Endothelial cell of umbilical vein (primary cell): ENCODE measurements around the gene TRMT44. TPM values are rescaled to one million over a fixed set of nuclear protein-coding genes. Genes with fewer than 3 reads are reported as not detected.

Experiments
- BruUV-seq: library from RNA; stranded (reverse); fragments of 400-500 nt; replicated peaks from 2 replicates; lab custom pipeline; 2021; lab: Mats Ljungman, UMichigan
- CTCF ChIA-PET: fragments of 300-600, 350-600 bp; sonication (Branson Sonifier 250); formaldehyde crosslinking; loops from one replicate; lab custom pipeline; 2021; ENCODE audit warnings: antibody characterized with exemption, inconsistent platforms; lab: Charles Lee
- POLR2A ChIA-PET: fragments of 300-600, 350-600 bp; sonication (Branson Sonifier 250); formaldehyde crosslinking; loops from one replicate; lab custom pipeline; 2021; ENCODE audit warnings: antibody characterized with exemption, inconsistent platforms; lab: Charles Lee
- DNase-seq: peaks from one replicate; pipeline ENCODE4 v3.0.0-alpha.2; 2011; ENCODE audit warnings: low read depth, low spot score
- FAIRE-seq: peaks from 2 replicates; lab custom pipeline; 2011; peaks lifted over from hg19 to GRCh38; lab: Jason Lieb, UNC
- H2AFZ ChIP-seq: 2 replicates; pipeline ENCODE4 v1.6.0; 2012; ENCODE audit warnings: low read depth, low read length, control low read depth, inconsistent platforms
- H3K27ac ChIP-seq: 2 replicates; pipeline ENCODE4 v1.5.1; 2011; ENCODE audit warnings: low read depth, mild to moderate bottlenecking, control low read depth, low read length, moderate library complexity; ENCODE audit not compliant: insufficient read depth
- H3K27me3 ChIP-seq, 2 experiments: 2 replicates each; pipeline versions ENCODE4 v1.6.0 to v1.6.1; 2011; ENCODE audit warnings: low read length in 2 of 2, mixed read lengths in 1 of 2; ENCODE audit not compliant: control insufficient read depth in 2 of 2, insufficient read depth in 2 of 2
- H3K36me3 ChIP-seq, 2 experiments: 2 replicates in 1 of 2; 3 replicates in 1 of 2; pipeline ENCODE4 v1.5.1; 2011; ENCODE audit warnings: low read length in 2 of 2, mild to moderate bottlenecking in 1 of 2, moderate library complexity in 1 of 2; ENCODE audit not compliant: control insufficient read depth in 2 of 2, insufficient read depth in 2 of 2; ENCODE audit errors: extremely low read depth in 1 of 2
- H3K4me1 ChIP-seq: 3 replicates; pipeline ENCODE4 v1.5.1; 2011; ENCODE audit warnings: mild to moderate bottlenecking, low read length; ENCODE audit not compliant: control insufficient read depth, insufficient read depth; ENCODE audit errors: extremely low read depth
- H3K4me2 ChIP-seq: 2 replicates; pipeline ENCODE4 v1.6.1; 2011; ENCODE audit warnings: low read length, control low read depth, mixed read lengths; ENCODE audit not compliant: insufficient read depth
- H3K4me3 ChIP-seq, 3 experiments: fragments of 200-600 bp in 1 of 3; sonication (generic), shearing (Covaris generic) in 1 of 3; replicated peaks in 1 of 3; 2 replicates each; pipeline ENCODE4 v1.5.1; 2011 to 2016; ENCODE audit warnings: control low read depth in 3 of 3, low read length in 3 of 3, mild to moderate bottlenecking in 2 of 3, inconsistent platforms in 1 of 3, low read depth in 1 of 3, moderate library complexity in 1 of 3; ENCODE audit not compliant: insufficient read depth in 1 of 3
- H3K79me2 ChIP-seq: 2 replicates; pipeline ENCODE4 v1.6.0; 2012; ENCODE audit warnings: low read length, inconsistent platforms; ENCODE audit not compliant: control insufficient read depth, insufficient read depth
- H3K9ac ChIP-seq: replicated peaks from 2 replicates; pipeline ENCODE3; 2011; ENCODE audit warnings: low read length, control low read depth; ENCODE audit not compliant: insufficient read depth; ENCODE audit errors: extremely low read depth
- H3K9me1 ChIP-seq: replicated peaks from 3 replicates; pipeline ENCODE4 v1.6.0; 2011; ENCODE audit warnings: mild to moderate bottlenecking, low read length; ENCODE audit not compliant: control insufficient read depth, insufficient read depth; ENCODE audit errors: extremely low read depth
- H3K9me3 ChIP-seq: replicated peaks from 2 replicates; pipeline ENCODE4 v1.5.1; 2012; ENCODE audit warnings: low read length, inconsistent platforms; ENCODE audit not compliant: control insufficient read depth, insufficient read depth
- H4K20me1 ChIP-seq: replicated peaks from 2 replicates; pipeline ENCODE3; 2011; ENCODE audit warnings: mild to moderate bottlenecking, low read length; ENCODE audit not compliant: control insufficient read depth, insufficient read depth; ENCODE audit errors: extremely low read depth
- CTCF ChIP-seq, 2 donors: IDR thresholded peaks; 1 replicate in 1 of 2; 2 replicates in 1 of 2; pipeline ENCODE4 v1.5.1; 2011; ENCODE audit warnings: low read length in 2 of 2, mild to moderate bottlenecking in 2 of 2, moderate library complexity in 2 of 2, control low read depth in 1 of 2, inconsistent platforms in 1 of 2, low read depth in 1 of 2; ENCODE audit not compliant: insufficient read depth in 1 of 2; ENCODE audit errors: extremely low read depth in 1 of 2
- EZH2 ChIP-seq: IDR thresholded peaks from 2 replicates; pipeline ENCODE4 v1.6.1; 2012; ENCODE audit warnings: borderline replicate concordance, low read depth, mild to moderate bottlenecking, moderate library complexity, low read length, inconsistent platforms; ENCODE audit not compliant: severe bottlenecking
- FOS ChIP-seq: IDR thresholded peaks from 2 replicates; pipeline ENCODE4 v1.6.1; 2011; ENCODE audit warnings: mild to moderate bottlenecking, low read length, moderate library complexity, borderline replicate concordance; ENCODE audit not compliant: insufficient read depth
- GATA2 ChIP-seq: IDR thresholded peaks from 2 replicates; pipeline ENCODE4 v1.7.0; 2011; ENCODE audit warnings: low read depth, mild to moderate bottlenecking, moderate library complexity, mixed read lengths, low read length; ENCODE audit not compliant: insufficient read length, insufficient read depth
- JUN ChIP-seq: IDR thresholded peaks from 2 replicates; pipeline ENCODE4 v1.6.1; 2011; ENCODE audit warnings: borderline replicate concordance, low read depth; ENCODE audit not compliant: insufficient read length, insufficient read depth
- MYC ChIP-seq: IDR thresholded peaks from one replicate; pipeline ENCODE4 v1.6.1; 2011; ENCODE audit warnings: mild to moderate bottlenecking, low read depth, low read length
- POLR2A ChIP-seq: IDR thresholded peaks from 2 replicates; pipeline ENCODE4 v1.6.1; 2012; ENCODE audit warnings: low read depth, mild to moderate bottlenecking, control low read depth, low read length
- POLR2AphosphoS5 ChIP-seq: IDR thresholded peaks from 2 replicates; pipeline ENCODE4 v1.6.1; 2012; ENCODE audit warnings: low read depth, mild to moderate bottlenecking, control low read depth, low read length, moderate library complexity; ENCODE audit not compliant: insufficient read depth
- dilution Hi-C: fragments of 300-500 bp; cut with MboI; formaldehyde crosslinking; loops from one replicate; pipeline ENCODE4 v1.15.0; 2019; ENCODE audit warnings: low sequenced_read_pairs; ENCODE audit not compliant: extremely low pct_ligation_motif_present
- intact Hi-C: fragments of 100-400 bp; cut with micrococcal nuclease; formaldehyde crosslinking; loops from one replicate; pipeline ENCODE4 v1.10.0; 2022
- polyA plus RNA-seq, 4 experiments: library from polyadenylated mRNA; depleted of rRNA in 3 of 4; stranded (reverse) in 3 of 4; unstranded in 1 of 4; fragments of >200 nt; gene quantifications; 2 replicates each; pipeline versions ENCODE4 v1.2.1 to v1.2.3, GENCODE V29; 2011 to 2012; ENCODE audit warnings: missing spikeins in 1 of 4
- total RNA-seq: library from RNA; stranded (reverse); gene quantifications from 2 replicates; pipeline ENCODE4 v1.2.3, GENCODE V29; 2021
- TF ChIP-seq, protein P1 (sequence below): IDR thresholded peaks from 2 replicates; pipeline ENCODE4 v1.6.1; 2011; ENCODE audit not compliant: insufficient read depth, insufficient read length

TRMT44 gene
- total and polyA plus RNA-seq, 2 donors (not counting 3 experiments of a cell fraction or from before 2014, with no cell fraction given): 10.4 to 17.3 TPM

GRCh38 chr4:8494983-8495548 lies 54.5 kb downstream of the TRMT44 start:
- Histone ChIP-seq H3K27ac (no peak overlapping the region), H3K9me3 (no peaks in the 10 kb centered on the region), H3K36me3 (no peaks in the 10 kb centered on the region), H2AFZ (no peak overlapping the region), H3K4me2 (no peak overlapping the region), H4K20me1 (no peaks in the 10 kb centered on the region), H3K27me3 (no peaks in the 10 kb centered on the region), H3K9ac (no peak overlapping the region), H3K4me3 (no peak overlapping the region), H3K9me1 (no peaks in the 10 kb centered on the region), H3K4me1 (no peaks in the 10 kb centered on the region), H3K79me2 (no peaks in the 10 kb centered on the region)
- TF ChIP-seq JUN (no peak), FOS (no peak), POLR2A (no peak), GATA2 (no peak), EZH2 (no peak), CTCF (IDR thresholded peaks at IDR 0.05; ENCODE audit: extremely low read depth in 1 of 2, insufficient read depth in 1 of 2, low read depth in 1 of 2, low read length in 2 of 2) (no peak), MYC (no peak), POLR2AphosphoS5 (no peak)
- TF ChIP-seq, protein P1, sequence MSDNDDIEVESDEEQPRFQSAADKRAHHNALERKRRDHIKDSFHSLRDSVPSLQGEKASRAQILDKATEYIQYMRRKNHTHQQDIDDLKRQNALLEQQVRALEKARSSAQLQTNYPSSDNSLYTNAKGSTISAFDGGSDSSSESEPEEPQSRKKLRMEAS: no peak
- ChIA-PET POLR2A (no interaction called here), CTCF (no interaction called here)
- intact Hi-C loops (no loop called here), dilution Hi-C loops (no loop called here)
- no TSS peak for BruUV-seq
- FAIRE-seq (no peak), DNase-seq (no peak)
